Measurements from ENCODE around the gene RABAC1. TPM values are rescaled to one million over a fixed set of nuclear protein-coding genes. Genes with fewer than 3 reads are reported as not detected.

Gene RABAC1
- total RNA-seq, 2 donors from 2014 or later: 130 to 332 TPM

DNA sequence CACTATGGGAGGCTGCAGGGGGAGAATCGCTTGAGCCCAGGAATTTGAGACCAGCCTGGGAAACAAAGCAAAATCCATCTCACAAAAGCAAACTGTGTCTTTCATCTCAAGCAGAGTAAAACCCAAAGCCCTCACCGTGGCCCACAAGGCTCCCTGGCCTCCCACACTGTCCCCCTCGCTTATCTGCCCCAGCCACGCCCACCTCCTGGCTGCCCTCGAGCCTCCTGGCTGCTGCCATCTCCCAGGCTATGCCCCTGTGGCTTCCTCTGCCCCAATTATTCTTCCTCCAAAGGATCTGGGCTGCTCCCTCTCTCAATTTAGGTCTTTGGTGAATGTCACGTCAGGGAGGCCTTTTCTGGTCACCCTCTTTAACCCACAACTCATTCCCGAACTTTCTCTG lies 3.6 kb downstream of the RABAC1 start:
- Histone ChIP-seq H3K27me3 (replicated peaks; ENCODE audit: insufficient read depth) (no peaks in the 10 kb centered on the region), H3K9me3 (no peaks in the 10 kb centered on the region), H3K4me3 (no peak overlapping the region), H3K4me1 (ENCODE audit: control insufficient read depth in 1 of 2, low read depth in 2 of 2) (peaks cover 7 to 17% of the 10 kb centered on the region in 2 donors), H3K27ac (no peak overlapping the region), H3K36me3 (peaks cover 8% of the 10 kb centered on the region)
- TF ChIP-seq, protein P1, sequence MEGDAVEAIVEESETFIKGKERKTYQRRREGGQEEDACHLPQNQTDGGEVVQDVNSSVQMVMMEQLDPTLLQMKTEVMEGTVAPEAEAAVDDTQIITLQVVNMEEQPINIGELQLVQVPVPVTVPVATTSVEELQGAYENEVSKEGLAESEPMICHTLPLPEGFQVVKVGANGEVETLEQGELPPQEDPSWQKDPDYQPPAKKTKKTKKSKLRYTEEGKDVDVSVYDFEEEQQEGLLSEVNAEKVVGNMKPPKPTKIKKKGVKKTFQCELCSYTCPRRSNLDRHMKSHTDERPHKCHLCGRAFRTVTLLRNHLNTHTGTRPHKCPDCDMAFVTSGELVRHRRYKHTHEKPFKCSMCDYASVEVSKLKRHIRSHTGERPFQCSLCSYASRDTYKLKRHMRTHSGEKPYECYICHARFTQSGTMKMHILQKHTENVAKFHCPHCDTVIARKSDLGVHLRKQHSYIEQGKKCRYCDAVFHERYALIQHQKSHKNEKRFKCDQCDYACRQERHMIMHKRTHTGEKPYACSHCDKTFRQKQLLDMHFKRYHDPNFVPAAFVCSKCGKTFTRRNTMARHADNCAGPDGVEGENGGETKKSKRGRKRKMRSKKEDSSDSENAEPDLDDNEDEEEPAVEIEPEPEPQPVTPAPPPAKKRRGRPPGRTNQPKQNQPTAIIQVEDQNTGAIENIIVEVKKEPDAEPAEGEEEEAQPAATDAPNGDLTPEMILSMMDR (IDR thresholded peaks at IDR 0.05): no peak
- no peak for ATAC-seq (ENCODE audit: insufficient number of reproducible peaks, low FRiP score, low read depth)
- no peak for DNase-seq (ENCODE audit: low spot score)

DNA sequence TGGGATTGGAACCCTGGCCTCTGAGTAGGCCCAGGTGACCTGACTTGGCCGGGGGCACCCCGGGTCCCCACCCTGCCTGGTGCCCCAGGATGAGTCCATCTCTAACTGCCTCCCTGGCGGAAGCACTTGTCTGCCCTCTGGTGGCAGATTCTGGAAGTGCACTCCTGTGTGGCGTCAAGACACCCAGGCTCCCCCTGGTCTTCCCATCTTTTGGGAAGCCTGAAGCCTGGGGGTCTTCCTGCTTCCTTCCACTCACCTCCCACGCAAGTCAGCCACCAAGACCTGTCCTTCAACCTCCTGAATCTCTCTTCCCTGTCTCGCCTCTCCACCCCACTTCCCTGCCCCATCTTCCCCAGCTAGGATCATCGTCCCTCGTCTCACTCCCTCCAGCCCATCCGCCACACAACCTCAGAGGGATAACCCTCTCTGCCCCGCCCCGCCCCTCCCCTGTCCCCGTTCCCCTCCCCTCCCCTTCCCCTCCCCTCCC lies 7.4 kb downstream of the RABAC1 start:
- no peaks in the 10 kb centered on the region for H3K4me1 ChIP-seq (ENCODE audit: control insufficient read depth in 1 of 2, low read depth in 2 of 2)
- H3K27me3 ChIP-seq (replicated peaks; ENCODE audit: insufficient read depth): no peaks in the 10 kb centered on the region
- TF ChIP-seq, protein P1 (IDR thresholded peaks at IDR 0.05): peak; percentile 98
- no peak overlapping the region for H3K27ac ChIP-seq
- peaks cover 8% of the 10 kb centered on the region for H3K36me3 ChIP-seq
- ATAC-seq (ENCODE audit: insufficient number of reproducible peaks, low FRiP score, low read depth): no peak
- no peak for DNase-seq (ENCODE audit: low spot score)
- no peaks in the 10 kb centered on the region for H3K9me3 ChIP-seq
- H3K4me3 ChIP-seq: no peak overlapping the region

DNA sequence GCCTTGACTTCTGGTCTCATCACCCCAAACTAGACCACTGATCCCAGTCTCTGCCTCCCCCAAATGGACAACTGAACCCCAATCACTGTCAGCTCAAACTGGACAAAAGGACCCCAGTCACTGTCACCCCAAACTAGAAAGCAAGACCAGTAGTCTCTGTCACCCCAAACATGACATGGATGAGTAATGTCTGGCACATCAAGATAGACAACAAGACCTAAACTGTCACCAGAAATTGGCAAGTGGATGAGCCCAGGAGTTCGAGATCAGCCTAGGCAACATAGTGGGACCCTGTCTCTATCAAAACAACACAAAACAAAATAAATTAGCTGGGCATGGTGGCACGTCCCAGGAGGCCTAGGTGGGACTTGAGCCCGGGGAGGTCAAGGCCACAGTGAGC lies 12.0 kb downstream of the RABAC1 start:
- DNase-seq (ENCODE audit: low spot score): no peak
- TF ChIP-seq, protein P1 (IDR thresholded peaks at IDR 0.05): no peak
- no peak for ATAC-seq (ENCODE audit: insufficient number of reproducible peaks, low FRiP score, low read depth)
- Histone ChIP-seq H3K27ac (no peak overlapping the region), H3K36me3 (no peaks in the 10 kb centered on the region), H3K9me3 (no peaks in the 10 kb centered on the region), H3K4me3 (no peak overlapping the region), H3K27me3 (replicated peaks; ENCODE audit: insufficient read depth) (no peaks in the 10 kb centered on the region), H3K4me1 (ENCODE audit: control insufficient read depth in 1 of 2, low read depth in 2 of 2) (no peaks in the 10 kb centered on the region)

DNA sequence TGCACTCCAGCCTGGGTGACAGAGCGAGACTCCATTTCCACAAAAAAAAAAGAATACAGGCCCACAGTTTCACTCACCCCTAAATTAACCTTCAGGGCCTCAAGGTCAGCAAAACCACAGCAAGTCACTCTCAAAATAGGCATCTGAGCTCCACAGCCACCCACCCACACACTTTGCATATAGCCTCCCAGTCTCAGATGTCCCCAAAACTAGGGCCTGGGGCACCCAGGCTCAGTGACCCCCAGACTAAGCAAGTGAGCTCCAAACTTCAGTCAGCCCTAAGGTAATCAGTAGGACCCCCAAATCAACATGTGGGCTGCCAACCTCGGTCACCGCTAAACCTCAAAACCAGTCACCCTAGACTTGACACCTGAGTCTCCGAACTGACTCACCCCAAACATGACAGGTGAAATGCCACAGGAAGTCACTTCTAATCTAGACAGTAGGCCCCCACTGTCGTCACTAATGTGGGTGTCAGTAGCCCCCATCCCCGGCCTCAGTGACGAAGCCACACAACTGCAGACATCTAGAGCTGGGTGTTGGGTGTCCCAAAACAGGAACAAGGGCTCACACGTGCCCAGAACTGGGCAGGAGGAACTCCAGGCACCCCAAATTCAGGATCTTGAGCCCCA lies 13.9 kb downstream of the RABAC1 start:
- H3K9me3 ChIP-seq: no peaks in the 10 kb centered on the region
- TF ChIP-seq, protein P1 (IDR thresholded peaks at IDR 0.05): no peak
- H3K27me3 ChIP-seq (replicated peaks; ENCODE audit: insufficient read depth): peaks cover 8% of the 10 kb centered on the region
- H3K36me3 ChIP-seq: no peaks in the 10 kb centered on the region
- peaks cover 7 to 10% of the 10 kb centered on the region in 2 donors for H3K4me1 ChIP-seq (ENCODE audit: control insufficient read depth in 1 of 2, low read depth in 2 of 2)
- no peak overlapping the region for H3K27ac ChIP-seq
- no peak for ATAC-seq (ENCODE audit: insufficient number of reproducible peaks, low FRiP score, low read depth)
- DNase-seq (ENCODE audit: low spot score): no peak
- H3K4me3 ChIP-seq: no peak overlapping the region

- Histone ChIP-seq H3K4me1 (ENCODE audit: control insufficient read depth in 1 of 2, low read depth in 2 of 2) (peaks cover 7 to 10% of the 10 kb centered on the region in 2 donors), H3K36me3 (no peaks in the 10 kb centered on the region), H3K27ac (no peak overlapping the region), H3K9me3 (no peaks in the 10 kb centered on the region), H3K4me3 (no peak overlapping the region), H3K27me3 (replicated peaks; ENCODE audit: insufficient read depth) (peaks cover 8% of the 10 kb centered on the region)
- ATAC-seq (ENCODE audit: insufficient number of reproducible peaks, low FRiP score, low read depth) (no peak), DNase-seq (ENCODE audit: low spot score) (no peak)
- TF ChIP-seq, protein P1 (IDR thresholded peaks at IDR 0.05): no peak
These were observed 14.8 kb downstream of the RABAC1 start for GRCh38 chr19:41944336-41944735.

Data from thoracic aorta (tissue), 2 donors.